ENCODE data around the gene OLFML2A. TPM values are rescaled to one million over a fixed set of nuclear protein-coding genes. Genes with fewer than 3 reads are reported as not detected.

OLFML2A gene
- polyA plus RNA-seq, 1 experiment = 2.5 TPM

DNA sequence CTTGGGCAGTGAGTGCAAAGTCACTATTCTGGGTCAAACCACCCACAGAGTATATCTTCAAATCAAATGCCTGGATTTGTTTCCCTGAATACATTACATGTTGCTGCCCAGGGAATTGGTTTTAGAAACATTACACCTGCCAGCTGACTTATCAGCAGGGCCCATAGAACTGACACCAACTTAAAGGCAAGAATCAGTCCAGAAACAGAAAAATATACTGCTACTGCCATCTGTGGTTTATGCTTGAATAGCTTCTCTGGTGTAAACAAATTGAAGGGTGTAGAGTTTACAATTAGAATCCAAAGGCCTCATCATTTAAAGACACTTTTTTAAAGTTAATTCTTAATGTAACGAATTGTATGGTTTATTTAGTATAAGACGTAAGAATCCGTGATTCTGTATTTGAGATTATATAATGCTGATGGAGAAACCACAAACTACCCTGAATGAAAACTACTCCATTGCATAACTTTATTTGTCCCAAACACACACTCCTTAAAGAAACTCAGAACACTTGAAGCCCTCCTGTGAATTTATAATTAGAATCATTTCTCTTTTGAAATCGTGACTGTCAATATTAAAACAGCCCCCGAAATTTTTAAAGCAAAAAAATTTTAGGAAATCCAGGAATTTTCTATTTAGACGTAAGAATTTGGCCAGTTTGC lies 12.0 kb upstream of the OLFML2A start:
- Histone ChIP-seq H3K36me3 (ENCODE audit: control insufficient read depth, insufficient read depth, low read length) (no peaks in the 10 kb centered on the region), H3K27me3 (ENCODE audit: control insufficient read depth, insufficient read depth, low read length) (peaks cover 23% of the 10 kb centered on the region), H3K4me3 (ENCODE audit: low read depth, low read length) (no peak overlapping the region)
- CTCF ChIA-PET = interaction anchor here (0.6 to 5.2 kb wide), 11 partner anchors 10 to 213 kb away, joined by 3 to 44 read pairs (median 4); partner anchors contain the start of gene WDR38
- TF ChIP-seq, protein P1, sequence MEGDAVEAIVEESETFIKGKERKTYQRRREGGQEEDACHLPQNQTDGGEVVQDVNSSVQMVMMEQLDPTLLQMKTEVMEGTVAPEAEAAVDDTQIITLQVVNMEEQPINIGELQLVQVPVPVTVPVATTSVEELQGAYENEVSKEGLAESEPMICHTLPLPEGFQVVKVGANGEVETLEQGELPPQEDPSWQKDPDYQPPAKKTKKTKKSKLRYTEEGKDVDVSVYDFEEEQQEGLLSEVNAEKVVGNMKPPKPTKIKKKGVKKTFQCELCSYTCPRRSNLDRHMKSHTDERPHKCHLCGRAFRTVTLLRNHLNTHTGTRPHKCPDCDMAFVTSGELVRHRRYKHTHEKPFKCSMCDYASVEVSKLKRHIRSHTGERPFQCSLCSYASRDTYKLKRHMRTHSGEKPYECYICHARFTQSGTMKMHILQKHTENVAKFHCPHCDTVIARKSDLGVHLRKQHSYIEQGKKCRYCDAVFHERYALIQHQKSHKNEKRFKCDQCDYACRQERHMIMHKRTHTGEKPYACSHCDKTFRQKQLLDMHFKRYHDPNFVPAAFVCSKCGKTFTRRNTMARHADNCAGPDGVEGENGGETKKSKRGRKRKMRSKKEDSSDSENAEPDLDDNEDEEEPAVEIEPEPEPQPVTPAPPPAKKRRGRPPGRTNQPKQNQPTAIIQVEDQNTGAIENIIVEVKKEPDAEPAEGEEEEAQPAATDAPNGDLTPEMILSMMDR (IDR thresholded peaks at IDR 0.05; ENCODE audit: insufficient read depth, low read depth, low read length) = peak; percentile 42
- DNase-seq (ENCODE audit: low read depth) = no peak
- POLR2A ChIA-PET = no interaction called here

DNA sequence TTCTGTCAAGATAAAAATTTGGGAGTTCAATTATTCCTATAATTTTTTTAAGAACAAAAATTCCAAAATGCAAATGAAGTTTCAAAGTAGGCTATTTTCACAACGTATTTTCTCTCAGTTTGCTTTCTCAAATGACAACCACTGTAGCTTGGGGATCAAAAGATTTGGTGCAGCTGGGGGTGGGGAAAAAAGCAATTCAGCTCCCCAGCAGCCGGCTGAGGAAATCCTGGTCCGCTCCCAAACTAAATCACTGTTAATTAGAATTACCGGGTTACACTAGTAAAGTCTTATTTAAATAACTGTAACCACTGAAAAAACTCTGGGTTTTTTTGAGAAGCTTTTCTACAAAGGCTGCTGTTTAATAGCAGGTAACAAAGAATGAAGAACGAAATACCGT lies 11.5 kb upstream of the OLFML2A start:
- DNase-seq (ENCODE audit: low read depth) = no peak
- ChIA-PET CTCF (interaction anchor here (1.2 to 5.2 kb wide), 8 partner anchors 10 to 214 kb away, joined by 3 to 44 read pairs (median 6); partner anchors contain the start of gene WDR38), POLR2A (no interaction called here)
- Histone ChIP-seq H3K36me3 (ENCODE audit: control insufficient read depth, insufficient read depth, low read length) (no peaks in the 10 kb centered on the region), H3K4me3 (ENCODE audit: low read depth, low read length) (no peak overlapping the region), H3K27me3 (ENCODE audit: control insufficient read depth, insufficient read depth, low read length) (peaks cover 28% of the 10 kb centered on the region)
- TF ChIP-seq, protein P1 (IDR thresholded peaks at IDR 0.05; ENCODE audit: insufficient read depth, low read depth, low read length) = no peak

DNA sequence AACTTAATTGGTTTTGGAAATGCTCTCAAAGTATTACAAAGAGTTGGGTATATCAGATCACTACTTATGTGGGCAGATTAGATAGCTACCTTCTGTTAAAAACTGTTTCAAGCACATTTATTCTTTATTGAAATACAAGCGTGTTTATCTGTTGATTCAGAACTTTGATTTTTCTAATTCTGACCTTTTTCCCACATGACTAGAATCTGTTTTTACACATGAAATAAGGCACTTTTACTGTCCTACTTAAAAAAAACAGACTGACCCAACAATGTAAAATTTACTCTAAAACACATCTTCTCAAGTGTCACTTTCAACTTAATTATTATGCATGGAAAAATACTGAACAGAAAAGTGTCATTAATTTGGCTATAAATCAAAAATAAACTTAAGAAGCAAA lies 10.6 kb upstream of the OLFML2A start:
- TF ChIP-seq, protein P1 (IDR thresholded peaks at IDR 0.05; ENCODE audit: insufficient read depth, low read depth, low read length) = no peak
- no peak overlapping the region for H3K4me3 ChIP-seq (ENCODE audit: low read depth, low read length)
- CTCF ChIA-PET = interaction anchor here (1.4 to 5.2 kb wide), 4 partner anchors 9 to 149 kb away, joined by 3 to 44 read pairs (median 16); partner anchors contain the start of gene WDR38
- H3K27me3 ChIP-seq (ENCODE audit: control insufficient read depth, insufficient read depth, low read length) = peaks cover 30% of the 10 kb centered on the region
- POLR2A ChIA-PET = interaction anchor here (0.5 kb wide), 1 partner anchor 47 kb away, joined by 4 read pairs; no protein-coding TSS in a partner anchor
- DNase-seq (ENCODE audit: low read depth) = no peak
- H3K36me3 ChIP-seq (ENCODE audit: control insufficient read depth, insufficient read depth, low read length) = no peaks in the 10 kb centered on the region

DNA sequence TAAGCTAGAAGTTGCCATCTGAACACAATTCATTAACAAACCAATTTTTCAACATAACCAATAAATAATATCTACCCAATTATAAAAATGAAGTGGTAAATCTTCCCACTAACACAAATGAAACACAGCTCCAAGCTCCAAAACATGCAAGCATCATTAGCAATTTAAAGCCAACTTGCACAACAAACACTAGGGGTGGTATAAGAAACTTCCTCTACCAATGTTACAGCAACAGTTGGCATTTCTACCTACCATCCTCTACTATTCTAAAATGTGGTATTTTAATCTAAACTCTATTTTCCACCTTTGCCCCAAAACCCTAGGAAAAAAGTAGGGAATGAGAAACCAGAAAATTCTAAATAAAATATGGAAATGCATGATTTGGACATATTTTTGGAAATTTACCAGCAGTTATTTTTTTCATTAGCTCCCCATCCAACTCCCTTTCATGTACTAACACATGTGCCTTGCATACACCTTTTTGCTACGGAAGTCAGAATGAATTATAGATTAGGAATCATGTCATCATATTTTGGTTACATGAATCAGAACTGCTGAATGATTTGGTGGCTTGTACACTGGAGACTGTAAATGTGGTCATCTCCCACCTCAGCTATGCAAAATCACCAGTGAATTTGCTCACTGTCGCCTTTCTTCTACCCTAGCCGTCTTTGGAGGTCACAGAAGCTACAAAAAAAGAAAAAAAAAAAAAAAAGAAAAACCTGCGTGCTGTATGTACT lies 9.9 kb upstream of the OLFML2A start:
- TF ChIP-seq, protein P1 (IDR thresholded peaks at IDR 0.05; ENCODE audit: insufficient read depth, low read depth, low read length) = 0 out of 2 replicates have a peak, but pooled peaks have one; percentile 8
- no peaks in the 10 kb centered on the region for H3K36me3 ChIP-seq (ENCODE audit: control insufficient read depth, insufficient read depth, low read length)
- ChIA-PET CTCF (interaction anchor here (0.7 to 5.2 kb wide), 5 partner anchors 8 to 149 kb away, joined by 3 to 44 read pairs (median 7); partner anchors contain the start of gene WDR38), POLR2A (interaction anchor here (0.6 kb wide), 1 partner anchor 96 kb away, joined by 14 read pairs; no protein-coding TSS in a partner anchor)
- no peak for DNase-seq (ENCODE audit: low read depth)
- H3K4me3 ChIP-seq (ENCODE audit: low read depth, low read length) = no peak overlapping the region
- H3K27me3 ChIP-seq (ENCODE audit: control insufficient read depth, insufficient read depth, low read length) = peaks cover 30% of the 10 kb centered on the region

DNA sequence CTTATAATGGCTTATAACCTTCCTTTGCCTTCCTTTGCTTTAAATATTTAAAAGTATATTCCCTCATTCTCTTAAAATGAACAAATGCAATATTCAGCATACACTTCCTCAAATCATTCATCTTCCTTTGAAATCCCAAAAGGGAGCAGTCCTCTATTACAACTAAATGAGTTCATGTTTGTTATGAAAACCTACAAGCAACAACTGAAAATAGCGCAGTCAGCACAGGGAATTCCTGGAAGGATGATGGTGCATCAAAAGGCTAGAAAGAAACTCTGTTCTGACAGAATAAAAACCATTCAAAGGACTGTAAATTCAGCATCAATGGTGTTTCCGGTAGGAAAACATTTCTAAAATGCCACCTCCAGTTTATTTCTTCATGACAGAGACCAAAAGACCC lies 9.1 kb upstream of the OLFML2A start:
- DNase-seq (ENCODE audit: low read depth) = no peak
- H3K27me3 ChIP-seq (ENCODE audit: control insufficient read depth, insufficient read depth, low read length) = peaks cover 30% of the 10 kb centered on the region
- ChIA-PET CTCF (interaction anchor here (4.7 to 16.5 kb wide), 3 partner anchors 79 to 150 kb away, joined by 26 to 1161 read pairs (median 44); partner anchors contain the start of genes ARPC5L, RPL35 and WDR38), POLR2A (no interaction called here)
- TF ChIP-seq, protein P1 (IDR thresholded peaks at IDR 0.05; ENCODE audit: insufficient read depth, low read depth, low read length) = no peak
- no peaks in the 10 kb centered on the region for H3K36me3 ChIP-seq (ENCODE audit: control insufficient read depth, insufficient read depth, low read length)
- no peak overlapping the region for H3K4me3 ChIP-seq (ENCODE audit: low read depth, low read length)
